IMR-90 (cell line): ENCODE data around the gene RPS6KL1. TPM values are rescaled to one million over a fixed set of nuclear protein-coding genes. Genes with fewer than 3 reads are reported as not detected.

Experiments used
- ATAC-seq: fragments of 200-7000 bp; cut with Tn5 transposase; 2 replicates; pipeline ENCODE4 v1.9.1; 2020; ENCODE audit warnings: low read depth, mild to moderate bottlenecking, moderate library complexity
- BruUV-seq: library from RNA; stranded (reverse); fragments of 400-500 nt; replicated peaks from 2 replicates; lab custom pipeline; 2021; lab: Mats Ljungman, UMichigan
- CTCF ChIA-PET: fragments of 300-600 bp; formaldehyde crosslinking; extraction: SDS; loops from one replicate; lab custom pipeline; 2021; ENCODE audit warnings: antibody characterized with exemption; lab: Yijun Ruan, JAX
- POLR2A ChIA-PET: fragments of 300-600 bp; sonication (Branson Sonifier 250); formaldehyde crosslinking; loops from one replicate; lab custom pipeline; 2022; ENCODE audit warnings: antibody characterized with exemption; ENCODE audit not compliant: unreplicated experiment; lab: Charles Lee
- DNase-seq: peaks from one replicate; pipeline ENCODE4 v3.0.0; 2013
- H2AFZ ChIP-seq: replicated peaks from 2 replicates; pipeline ENCODE3; 2013; ENCODE audit warnings: low read length, mild to moderate bottlenecking; ENCODE audit not compliant: poor library complexity
- H2AK5ac ChIP-seq: 2 replicates; pipeline ENCODE4 v1.6.1; 2013; ENCODE audit warnings: low read depth, low read length, inconsistent platforms
- H2AK9ac ChIP-seq: replicated peaks from 2 replicates; pipeline ENCODE3; 2013; ENCODE audit warnings: mild to moderate bottlenecking, low read depth, low read length, moderate library complexity; ENCODE audit not compliant: poor library complexity
- H2BK120ac ChIP-seq: 2 replicates; pipeline ENCODE4 v1.6.1; 2013; ENCODE audit warnings: low read depth, low read length, inconsistent platforms
- H2BK15ac ChIP-seq: 3 replicates; pipeline ENCODE4 v1.6.1; 2013; ENCODE audit warnings: low read depth, low read length, inconsistent platforms
- H2BK20ac ChIP-seq: 2 replicates; pipeline ENCODE4 v1.6.1; 2013; ENCODE audit warnings: low read depth, mild to moderate bottlenecking, inconsistent platforms, low read length, moderate library complexity
- H2BK5ac ChIP-seq: 2 replicates; pipeline ENCODE4 v1.6.1; 2013; ENCODE audit warnings: mild to moderate bottlenecking, low read depth, low read length, inconsistent platforms; ENCODE audit not compliant: poor library complexity, severe bottlenecking
- H3K14ac ChIP-seq: replicated peaks from 2 replicates; pipeline ENCODE4 v1.6.1; 2013; ENCODE audit warnings: low read depth, low read length, inconsistent platforms
- H3K18ac ChIP-seq: 2 replicates; pipeline ENCODE4 v1.6.1; 2013; ENCODE audit warnings: low read depth, low read length, control low read depth
- H3K23ac ChIP-seq: 2 replicates; pipeline ENCODE4 v1.6.1; 2013; ENCODE audit warnings: low read depth, low read length, inconsistent platforms
- H3K27ac ChIP-seq: 2 replicates; pipeline ENCODE4 v1.5.1; 2013; ENCODE audit warnings: mild to moderate bottlenecking, control low read depth, low read length; ENCODE audit not compliant: insufficient read depth
- H3K27me3 ChIP-seq: 2 replicates; pipeline ENCODE4 v1.6.1; 2013; ENCODE audit warnings: low read length; ENCODE audit not compliant: control insufficient read depth, insufficient read depth
- H3K36me3 ChIP-seq: 2 replicates; pipeline ENCODE4 v1.6.1; 2013; ENCODE audit warnings: low read length, mixed read lengths; ENCODE audit not compliant: control insufficient read depth, insufficient read depth
- H3K4ac ChIP-seq: 2 replicates; pipeline ENCODE4 v1.6.1; 2013; ENCODE audit warnings: low read depth, low read length, inconsistent platforms
- H3K4me1 ChIP-seq: 2 replicates; pipeline ENCODE4 v1.6.1; 2013; ENCODE audit warnings: low read length, mixed read lengths; ENCODE audit not compliant: control insufficient read depth, insufficient read depth
- H3K4me2 ChIP-seq: 2 replicates; pipeline ENCODE4 v1.6.1; 2013; ENCODE audit warnings: low read depth, mild to moderate bottlenecking, control low read depth, low read length, moderate library complexity
- H3K4me3 ChIP-seq: 2 replicates; pipeline ENCODE4 v1.5.1; 2013; ENCODE audit warnings: low read depth, mild to moderate bottlenecking, control low read depth, low read length, moderate library complexity; ENCODE audit not compliant: insufficient read depth
- H3K56ac ChIP-seq: 2 replicates; pipeline ENCODE4 v1.6.1; 2013; ENCODE audit warnings: low read length, inconsistent platforms; ENCODE audit not compliant: insufficient read depth; ENCODE audit errors: extremely low read depth
- H3K79me1 ChIP-seq, 2 experiments: 2 replicates each; pipeline ENCODE4 v1.6.1; 2013; ENCODE audit warnings: low read length in 2 of 2, inconsistent platforms in 1 of 2, low read depth in 1 of 2
- H3K9ac ChIP-seq: 2 replicates; pipeline ENCODE4 v1.6.1; 2013; ENCODE audit warnings: low read depth, low read length, control low read depth
- H3K9me1 ChIP-seq: 2 replicates; pipeline ENCODE4 v1.6.1; 2013; ENCODE audit warnings: low read length, inconsistent platforms; ENCODE audit not compliant: insufficient read depth
- H3K9me3 ChIP-seq: 2 replicates; pipeline ENCODE4 v1.6.1; 2013; ENCODE audit warnings: low read length; ENCODE audit not compliant: control insufficient read depth, insufficient read depth
- H4K20me1 ChIP-seq: 2 replicates; pipeline ENCODE4 v1.6.1; 2013; ENCODE audit warnings: low read length, inconsistent platforms; ENCODE audit not compliant: insufficient read depth
- H4K5ac ChIP-seq: 2 replicates; pipeline ENCODE4 v1.6.1; 2013; ENCODE audit warnings: mild to moderate bottlenecking, low read depth, low read length, control low read depth
- H4K8ac ChIP-seq, 2 experiments: 2 replicates each; pipeline ENCODE4 v1.6.1; 2013; ENCODE audit warnings: low read depth in 2 of 2, low read length in 2 of 2, control low read depth in 1 of 2, inconsistent platforms in 1 of 2
- H4K91ac ChIP-seq: 2 replicates; pipeline ENCODE4 v1.6.1; 2013; ENCODE audit warnings: low read depth, low read length, inconsistent platforms; ENCODE audit not compliant: insufficient read depth
- BHLHE40 ChIP-seq: fragments of 150-350 bp; IDR thresholded peaks from 2 replicates; pipeline ENCODE4 v1.6.1; 2016; ENCODE audit warnings: mild to moderate bottlenecking, low read depth, low read length
- CEBPB ChIP-seq: IDR thresholded peaks from 2 replicates; pipeline ENCODE4 v1.6.1; 2012; ENCODE audit warnings: low read depth, low read length, improper control_type of control experiment
- CHD1 ChIP-seq: IDR thresholded peaks from 2 replicates; pipeline ENCODE4 v1.6.1; 2012; ENCODE audit warnings: low read depth, low read length, improper control_type of control experiment
- CTCF ChIP-seq: conservative IDR thresholded peaks from 2 replicates; pipeline ENCODE4 v1.5.1; 2012; ENCODE audit warnings: mild to moderate bottlenecking, low read depth, low read length, improper control_type of control experiment
- ELK1 ChIP-seq: fragments of 150-350 bp; IDR thresholded peaks from 2 replicates; pipeline ENCODE4 v1.6.1; 2016; ENCODE audit warnings: low read depth, mild to moderate bottlenecking, low read length, moderate library complexity, borderline replicate concordance
- FOS ChIP-seq: fragments of 150-350 bp; IDR thresholded peaks from 2 replicates; pipeline ENCODE4 v1.6.1; 2016; ENCODE audit warnings: low read depth, low read length
- MAFK ChIP-seq: IDR thresholded peaks from 2 replicates; pipeline ENCODE4 v1.6.1; 2012; ENCODE audit warnings: low read depth, low read length, improper control_type of control experiment
- MAZ ChIP-seq: IDR thresholded peaks from 2 replicates; pipeline ENCODE4 v1.6.1; 2012; ENCODE audit warnings: low read depth, mild to moderate bottlenecking, low read length, improper control_type of control experiment, moderate library complexity, borderline replicate concordance
- MXI1 ChIP-seq: IDR thresholded peaks from 2 replicates; pipeline ENCODE4 v1.6.1; 2012; ENCODE audit warnings: low read depth, mild to moderate bottlenecking, low read length, moderate library complexity, borderline replicate concordance
- NFE2L2 ChIP-seq: fragments of 150-350 bp; IDR thresholded peaks from 2 replicates; pipeline ENCODE4 v1.6.1; 2016; ENCODE audit warnings: low read depth, mild to moderate bottlenecking, low read length
- POLR2A ChIP-seq: IDR thresholded peaks from 2 replicates; pipeline ENCODE4 v1.6.1; 2012; ENCODE audit warnings: mild to moderate bottlenecking, low read depth, low read length
- RFX5 ChIP-seq: IDR thresholded peaks from 2 replicates; pipeline ENCODE4 v1.8.0; 2012; ENCODE audit warnings: low read depth, mild to moderate bottlenecking, low read length, moderate library complexity
- USF2 ChIP-seq: fragments of 150-350 bp; IDR thresholded peaks from 2 replicates; pipeline ENCODE4 v1.6.1; 2017; ENCODE audit warnings: mild to moderate bottlenecking, antibody characterized with exemption, low read length, low read depth
- whole genome bisulfite sequencing, 2 experiments: methylation state at CpG; one replicate each; pipeline versions ENCODE4 v1.1.5 to v1.1.7; 2013; ENCODE audit warnings: missing lambda C conversion rate in 2 of 2; ENCODE audit not compliant: insufficient read length in 1 of 2; ENCODE audit errors: extremely low coverage in 2 of 2; 5-methylcytosine and 5-hydroxymethylcytosine counted together
- dilution Hi-C: fragments of 300-500 bp; cut with HindIII; formaldehyde crosslinking; loops from one replicate; pipeline ENCODE4 v1.14.3; 2018; ENCODE audit warnings: low sequenced_read_pairs; ENCODE audit not compliant: unreplicated experiment
- in situ Hi-C: fragments of 300-500 bp; cut with MboI; formaldehyde crosslinking; loops from 3 replicates; pipeline ENCODE4 v1.14.3; 2019; ENCODE audit warnings: low sequenced_read_pairs, inconsistent platforms, mixed read lengths
- intact Hi-C: fragments of 100-400 bp; cut with micrococcal nuclease; formaldehyde crosslinking; loops from 2 replicates; pipeline ENCODE4 v1.10.0; 2022
- polyA plus RNA-seq, 3 experiments: library from polyadenylated mRNA; depleted of rRNA; stranded (reverse); fragments of >200 nt; gene quantifications; 2 replicates each; pipeline ENCODE4 v1.2.3, GENCODE V29; 2012; ENCODE audit warnings: low replicate concordance in 1 of 3
- total RNA-seq: library from RNA; depleted of rRNA; stranded (reverse); fragments of >200 nt; gene quantifications from 2 replicates; pipeline ENCODE4 v1.2.3, GENCODE V29; 2012

Gene RPS6KL1
- total and polyA plus RNA-seq, 2 of the 4 experiments (the other 2 are of a cell fraction): 0.72 to 1.7 TPM

- H3K4me1 ChIP-seq: peaks cover 3% of the 10 kb centered on the region; the same call in 1 of the 2 replicates
- 82% methylated on average over 9 of the region's 22 CpGs; no CpG with 5 or more reads in 1 of the 2 experiments for WGBS, 2 experiments
- no peaks in the 10 kb centered on the region for H3K27me3 ChIP-seq
- no peak overlapping the region for H3K18ac ChIP-seq
- in situ Hi-C loops: loop anchor here (10.0 kb wide), 1 partner anchor 385 kb away; no protein-coding TSS in a partner anchor
- no TSS peak for BruUV-seq
- DNase-seq (peak; percentile 63), ATAC-seq (peak; percentile 74)
- 0 out of 2 replicates have a peak, but pooled peaks cover 2% of the 10 kb centered on the region for H3K9me1 ChIP-seq
- H3K56ac ChIP-seq: no peak overlapping the region
- H2BK15ac ChIP-seq: no peak overlapping the region
- no peak overlapping the region for H2AFZ ChIP-seq
- H3K9me3 ChIP-seq: no peaks in the 10 kb centered on the region
- H3K4ac ChIP-seq: no peak overlapping the region
- no peak overlapping the region for H4K91ac ChIP-seq
- H3K4me3 ChIP-seq: no peak overlapping the region
- H2BK120ac ChIP-seq: no peak overlapping the region
- no peak overlapping the region for H3K9ac ChIP-seq
- no peaks in the 10 kb centered on the region for H3K36me3 ChIP-seq
- H3K79me1 ChIP-seq: no peaks in the 10 kb centered on the region
- peak overlapping the region; percentile 4; the same call in 1 of the 2 replicates for H2AK5ac ChIP-seq
- H2AK9ac ChIP-seq: peak overlapping the region; percentile 3
- no peak overlapping the region for H2BK20ac ChIP-seq
- POLR2A ChIA-PET: no interaction called here
- no peaks in the 10 kb centered on the region for H4K20me1 ChIP-seq
- TF ChIP-seq NFE2L2: no peak
- TF ChIP-seq USF2: no peak
- TF ChIP-seq POLR2A: no peak
- no peak for TF ChIP-seq RFX5
- TF ChIP-seq ELK1: no peak
- no peak for TF ChIP-seq MAFK
- TF ChIP-seq MXI1: peak; percentile 69; the same call in 1 of the 2 replicates
- no peak for TF ChIP-seq CEBPB
- peak; percentile 14; the same call in 1 of the 2 replicates for TF ChIP-seq FOS
- no peak for TF ChIP-seq CTCF
- TF ChIP-seq CHD1: no peak
- TF ChIP-seq BHLHE40: no peak
- no peak for TF ChIP-seq MAZ
- intact Hi-C loops: no loop called here
- no peak overlapping the region for H3K23ac ChIP-seq
- no peak overlapping the region for H3K14ac ChIP-seq
- no peak overlapping the region for H3K4me2 ChIP-seq
- no peak overlapping the region for H4K5ac ChIP-seq
- no peak overlapping the region for H3K27ac ChIP-seq
- CTCF ChIA-PET: interaction anchor here (0.9 to 1.5 kb wide), 2 partner anchors 169 to 170 kb away, joined by 3 to 4 read pairs; no protein-coding TSS in a partner anchor
- H4K8ac ChIP-seq: no peak overlapping the region
- dilution Hi-C loops: no loop called here
- H2BK5ac ChIP-seq: no peak overlapping the region
Measured at GRCh38 chr14:74919421-74920165, 3.5 kb downstream of the RPS6KL1 start.
